Activated CD4-positive, CD25-positive, alpha-beta regulatory T cell treated with anti-CD3 and anti-CD28 coated beads, Interleukin-2, amount 50 U/mL, for 72 hours (primary cell): ENCODE results near the gene ST7.
"Not testable (repeated sequence)": the region's sequence is repeated elsewhere in the genome, so short reads cannot be mapped to it uniquely, and the experiment has no call there.

Experiments
- DNase-seq: peaks from one replicate; pipeline ENCODE4 v3.0.0; 2021

Gene ST7

GRCh38 chr7:117101026-117101425, 147.7 kb downstream of the ST7 start:
- DNase-seq: no peak

- DNase-seq: peak; percentile 45
Observed at GRCh38 chr7:117110480-117111315, 157.4 kb downstream of the ST7 start.

GRCh38 chr7:117111535-117111934, 158.2 kb downstream of the ST7 start:
- no peak for DNase-seq

- DNase-seq: no peak
Observed at GRCh38 chr7:117112640-117113039, 159.3 kb downstream of the ST7 start.

- no peak for DNase-seq
Observed at GRCh38 chr7:117113871-117114270, 160.6 kb downstream of the ST7 start.

- no peak for DNase-seq
Observed at GRCh38 chr7:117114272-117114671, 161.0 kb downstream of the ST7 start.

GRCh38 chr7:117116211-117116610, 162.9 kb downstream of the ST7 start:
- DNase-seq: no peak

GRCh38 chr7:117117172-117117571, 163.9 kb downstream of the ST7 start:
- DNase-seq: no peak

- DNase-seq: no peak
Observed at GRCh38 chr7:117118579-117119180, 165.4 kb downstream of the ST7 start.

GRCh38 chr7:117119192-117119924, 166.1 kb downstream of the ST7 start:
- DNase-seq: peak; percentile 77

GRCh38 chr7:117120321-117120720, 167.0 kb downstream of the ST7 start:
- not testable (repeated sequence) for DNase-seq

- not testable (repeated sequence) for DNase-seq
Observed at GRCh38 chr7:117122036-117122435, 168.7 kb downstream of the ST7 start.

- DNase-seq: no peak
Observed at GRCh38 chr7:117122536-117122935, 169.2 kb downstream of the ST7 start.

GRCh38 chr7:117123311-117123926, 170.1 kb downstream of the ST7 start:
- no peak for DNase-seq

GRCh38 chr7:117124591-117125220, 171.4 kb downstream of the ST7 start:
- DNase-seq: peak; percentile 60

- DNase-seq: no peak
Observed at GRCh38 chr7:117126676-117127075, 173.4 kb downstream of the ST7 start.

GRCh38 chr7:117127585-117128168, 174.4 kb downstream of the ST7 start:
- DNase-seq: peak; percentile 33

- no peak for DNase-seq
Observed at GRCh38 chr7:117129521-117129955, 176.2 kb downstream of the ST7 start.

GRCh38 chr7:117130262-117130661, 177.0 kb downstream of the ST7 start:
- no peak for DNase-seq

GRCh38 chr7:117132321-117133120, 179.2 kb downstream of the ST7 start:
- DNase-seq: no peak

GRCh38 chr7:117133125-117133524, 179.8 kb downstream of the ST7 start:
- no peak for DNase-seq
